ENCODE results near the gene IMPA2.

GRCh38 chr18:12006488-12006840 lies 25.2 kb downstream of the IMPA2 start:
- TF ChIP-seq CTCF (conservative IDR thresholded peaks at IDR 0.05) (no peak), ZFX (IDR thresholded peaks at IDR 0.05) (no peak)

Data from C4-2B (cell line).